Fibroblast of the conjunctiva (primary cell): ENCODE results near the gene CNN3.
A peak's percentile ranks its signal among the peaks of the same experiment; 100 is the strongest.
"Not testable (repeated sequence)": the region's sequence is repeated elsewhere in the genome, so short reads cannot be mapped to it uniquely, and the experiment has no call there.

Experiments used
- DNase-seq: peaks from one replicate; pipeline ENCODE4 v3.0.0-alpha.2; 2010; ENCODE audit warnings: low read depth

CNN3 gene

GRCh38 chr1:94949681-94950661, 23.1 kb upstream of the CNN3 start:
- no peak for DNase-seq

GRCh38 chr1:94947437-94947836, 20.5 kb upstream of the CNN3 start:
- DNase-seq = no peak

- DNase-seq = no peak
Observed at GRCh38 chr1:94946886-94947285, 20.0 kb upstream of the CNN3 start.

- DNase-seq = no peak
Observed at GRCh38 chr1:94942171-94943128, 15.5 kb upstream of the CNN3 start.

- DNase-seq = not testable (repeated sequence)
Observed at GRCh38 chr1:94941480-94941879, 14.6 kb upstream of the CNN3 start.

GRCh38 chr1:94940738-94941137, 13.8 kb upstream of the CNN3 start:
- DNase-seq = no peak

- no peak for DNase-seq
Observed at GRCh38 chr1:94937820-94938219, 10.9 kb upstream of the CNN3 start.

GRCh38 chr1:94936861-94937620, 10.1 kb upstream of the CNN3 start:
- DNase-seq = no peak

GRCh38 chr1:94935476-94935875, 8.6 kb upstream of the CNN3 start:
- DNase-seq = no peak

GRCh38 chr1:94935034-94935433, 8.1 kb upstream of the CNN3 start:
- DNase-seq = no peak

- no peak for DNase-seq
Observed at GRCh38 chr1:94934551-94934950, 7.6 kb upstream of the CNN3 start.

- no peak for DNase-seq
Observed at GRCh38 chr1:94931254-94931841, 4.4 kb upstream of the CNN3 start.

GRCh38 chr1:94929351-94930217, 2.7 kb upstream of the CNN3 start:
- DNase-seq = no peak

- no peak for DNase-seq
Observed at GRCh38 chr1:94928293-94928939, 1.5 kb upstream of the CNN3 start.

- DNase-seq = no peak
Observed at GRCh38 chr1:94927405-94928175, 680 bp upstream of the CNN3 start.

- no peak for DNase-seq
Observed at GRCh38 chr1:94926126-94926914, 590 bp downstream of the CNN3 start.

- DNase-seq = peak; percentile 76
Observed at GRCh38 chr1:94925561-94926125, 1.3 kb downstream of the CNN3 start.

GRCh38 chr1:94925004-94925403, 1.9 kb downstream of the CNN3 start:
- no peak for DNase-seq
